GM21515 (cell line): ENCODE measurements around the gene TEPSIN.
"Not testable (repeated sequence)": the region's sequence is repeated elsewhere in the genome, so short reads cannot be mapped to it uniquely, and the experiment has no call there.

Source experiments
- ATAC-seq: cut with Tn5 transposase; IDR thresholded peaks from one replicate; pipeline ENCODE4 v1.9.1; 2021; ENCODE audit not compliant: unreplicated experiment

Gene TEPSIN

DNA sequence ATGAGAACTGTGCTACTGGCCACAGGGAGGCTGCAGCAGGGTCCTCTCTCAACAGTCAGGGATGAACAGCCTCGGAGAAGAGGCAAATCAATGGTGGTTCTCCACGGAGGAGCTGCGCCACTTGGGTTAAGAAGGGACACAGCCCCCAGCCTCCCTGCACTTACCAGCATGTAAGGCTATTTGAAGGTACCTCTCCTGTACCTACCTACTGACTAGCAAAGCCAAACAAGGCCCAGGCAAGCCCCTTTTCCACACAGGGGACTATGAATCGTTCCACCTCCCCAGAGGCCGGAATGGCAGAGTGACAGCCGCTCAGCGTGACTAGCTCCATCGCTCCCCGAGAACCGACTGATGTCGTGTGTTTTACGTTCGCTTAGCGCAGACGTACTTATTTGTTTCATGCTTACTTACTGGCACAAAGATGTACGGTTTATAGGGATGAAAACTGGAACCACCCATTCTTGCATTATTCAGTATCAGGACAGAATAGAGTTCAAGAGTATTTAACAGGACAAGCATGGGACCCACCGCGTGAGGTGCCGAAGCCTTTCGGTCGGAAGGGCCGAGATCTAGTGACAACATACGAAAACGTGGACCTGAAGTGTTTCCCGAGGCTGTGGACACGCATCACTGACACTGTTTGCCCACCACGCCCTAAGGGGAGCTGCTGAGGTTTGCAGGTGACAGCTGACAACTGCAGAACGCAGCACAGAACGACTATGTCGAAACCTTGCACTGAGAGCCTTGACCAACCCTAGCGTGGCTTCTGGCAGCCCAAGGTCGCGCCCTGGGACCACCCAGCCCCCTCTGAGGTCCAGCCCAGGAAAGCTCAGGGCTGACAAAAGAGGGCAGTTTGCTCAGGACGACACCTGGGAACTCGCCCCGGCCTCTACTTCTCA, 1.0 kb downstream of the TEPSIN start:
- ATAC-seq, result no peak

DNA sequence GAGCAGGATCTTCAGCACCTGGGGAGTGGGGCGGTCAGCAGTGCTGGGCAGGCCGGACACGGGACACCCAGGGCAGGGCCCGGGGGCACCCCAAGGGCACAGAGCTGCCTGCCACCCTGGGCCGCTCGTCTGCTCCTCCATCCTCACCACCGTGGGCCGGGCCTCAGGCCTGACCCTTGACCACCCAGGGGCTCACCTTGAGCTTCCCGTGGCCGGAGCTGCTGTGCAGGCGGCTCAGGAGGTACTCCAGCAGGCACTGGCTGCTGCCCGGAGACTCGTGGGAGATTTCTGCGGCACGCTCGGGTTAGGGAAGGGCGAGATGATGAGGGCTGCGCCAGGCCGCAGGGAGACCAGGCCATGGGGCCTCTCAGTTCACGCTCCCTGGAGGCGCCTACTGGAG, 2.1 kb downstream of the TEPSIN start:
- ATAC-seq, result no peak

DNA sequence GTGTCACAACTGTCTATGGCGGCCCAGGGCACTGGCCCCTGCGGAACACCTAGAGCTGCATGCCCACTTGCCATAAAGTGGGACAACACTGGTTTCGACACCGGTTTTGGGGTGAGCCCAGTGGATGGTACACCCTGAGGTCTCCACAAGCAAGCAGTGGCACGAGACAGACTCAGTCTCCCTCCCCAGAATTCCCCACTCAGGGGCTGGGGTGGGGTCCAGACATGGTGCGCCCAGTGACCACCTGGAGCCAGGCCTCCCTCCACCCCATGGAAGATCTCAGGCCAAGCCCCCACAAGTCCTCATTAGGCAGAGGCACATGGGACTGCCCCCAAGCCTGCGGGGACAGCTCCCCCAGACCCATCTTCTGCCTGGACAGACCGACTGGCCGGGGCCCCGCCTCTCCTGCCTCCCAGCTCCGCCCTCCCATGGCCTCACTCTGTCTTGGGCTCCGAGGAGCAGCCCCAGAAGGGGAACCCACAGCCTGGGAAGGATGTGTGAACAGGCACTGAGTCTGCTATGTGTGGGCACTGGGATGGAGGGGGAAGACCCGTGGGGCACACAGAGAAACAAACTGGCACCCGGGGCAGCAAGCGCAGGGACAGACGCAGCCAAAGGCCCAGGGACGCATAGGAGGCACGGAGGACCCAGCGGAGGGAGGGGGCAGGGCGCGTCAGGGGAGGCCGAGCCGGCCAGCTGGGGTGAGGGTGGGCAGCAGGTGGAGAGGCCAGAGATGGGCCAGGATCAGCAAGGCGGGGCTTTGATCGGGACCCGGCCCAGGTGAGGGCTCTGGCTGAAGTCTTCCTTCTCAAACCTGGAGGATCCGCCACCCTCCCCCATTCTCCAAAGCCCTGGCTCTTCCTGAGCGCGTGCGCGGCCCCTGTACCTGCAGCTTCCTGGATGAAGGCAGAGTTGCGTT, 2.8 kb downstream of the TEPSIN start:
- ATAC-seq, result no peak

DNA sequence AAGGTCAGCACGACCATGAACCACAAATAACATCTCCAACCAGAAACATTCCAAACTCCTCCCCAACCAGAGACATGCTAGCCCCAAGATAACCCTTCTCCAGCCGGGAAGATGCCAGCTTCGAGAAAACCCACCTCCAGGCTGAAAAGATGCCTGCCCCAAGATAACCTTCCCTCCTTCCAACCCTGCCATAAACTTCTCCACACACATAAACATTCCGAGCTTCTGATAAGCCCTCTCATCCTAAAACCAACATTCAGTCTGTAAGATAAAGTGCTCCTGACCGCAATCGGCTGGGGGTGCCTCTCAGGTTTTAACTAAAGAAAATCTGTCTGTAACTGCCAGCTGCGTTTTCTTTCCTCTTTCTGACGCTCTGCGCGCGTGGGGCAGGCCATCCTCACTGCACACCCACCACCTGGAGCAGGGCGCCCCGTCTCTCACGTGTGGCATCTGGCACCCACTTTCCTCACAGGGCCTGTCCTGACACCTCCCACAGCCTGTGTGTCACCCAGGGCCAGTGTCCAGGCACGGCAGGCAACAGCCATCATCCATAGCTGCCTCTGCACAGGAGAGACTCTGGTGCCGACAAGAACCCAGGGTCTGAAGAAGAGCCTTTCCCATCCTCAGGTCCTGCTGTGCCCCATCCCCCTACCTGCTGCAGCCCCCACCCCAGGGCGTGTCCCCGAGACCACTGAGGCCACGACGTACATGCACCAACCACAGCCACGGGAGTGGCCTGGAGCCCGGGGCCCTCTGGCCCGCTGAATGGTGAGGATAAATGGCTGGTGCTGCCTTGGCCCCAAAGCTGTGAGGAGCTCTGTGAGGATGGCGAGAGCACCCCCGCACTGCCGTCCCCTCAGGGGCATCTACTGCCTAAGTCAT, 3.7 kb downstream of the TEPSIN start:
- no peak for ATAC-seq

DNA sequence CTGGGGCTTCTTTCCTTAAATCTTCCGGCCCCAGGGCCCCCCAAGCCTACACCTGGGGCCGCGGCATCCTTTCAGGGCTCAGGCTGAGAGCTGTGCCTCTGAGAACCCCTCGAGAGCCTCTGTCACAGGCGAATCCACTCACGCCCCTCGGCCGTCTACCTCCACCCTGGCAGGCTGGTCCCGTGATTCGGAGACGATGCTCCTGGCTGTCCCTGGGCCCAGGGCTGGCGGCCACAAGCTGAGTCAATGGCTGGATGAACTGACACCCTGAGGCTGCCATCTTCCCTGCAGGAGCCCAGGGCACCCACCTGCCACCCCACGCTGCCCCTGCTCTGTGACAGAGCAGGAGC, 4.4 kb downstream of the TEPSIN start:
- no peak for ATAC-seq

DNA sequence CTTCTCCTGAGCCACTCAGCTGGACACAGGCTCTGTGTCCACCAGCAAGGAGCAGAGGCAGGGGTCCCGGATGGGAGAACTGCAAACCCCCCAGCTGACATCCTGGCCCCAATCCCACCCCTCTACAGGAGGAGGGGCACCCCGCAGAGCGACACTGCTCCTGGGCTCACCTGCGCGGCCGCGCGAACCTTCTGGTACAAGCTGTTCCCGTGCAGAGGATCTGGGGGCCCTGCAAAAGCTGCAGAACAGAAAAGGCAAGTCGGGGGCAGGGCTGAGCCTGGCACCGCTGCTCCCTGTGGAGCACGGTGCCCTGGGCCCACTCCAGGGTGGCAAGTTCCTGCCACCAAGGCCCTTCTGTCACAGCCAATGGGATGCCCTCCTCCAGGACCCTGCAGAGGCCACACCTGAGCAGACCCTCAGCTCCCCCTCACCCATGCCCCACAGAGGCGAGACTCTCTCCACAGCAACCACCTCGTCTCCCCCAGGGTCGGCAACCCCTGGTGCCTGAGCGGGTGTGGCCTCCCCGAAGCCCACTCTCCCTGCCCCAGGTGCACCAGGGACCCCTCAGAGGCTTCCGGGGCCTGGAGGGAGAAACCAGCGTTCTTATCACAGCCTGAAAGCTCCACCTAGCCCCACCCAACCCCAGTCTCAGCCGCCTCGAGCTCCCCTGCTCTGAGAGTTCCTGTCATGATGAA, 4.9 kb downstream of the TEPSIN start:
- ATAC-seq, result no peak

DNA sequence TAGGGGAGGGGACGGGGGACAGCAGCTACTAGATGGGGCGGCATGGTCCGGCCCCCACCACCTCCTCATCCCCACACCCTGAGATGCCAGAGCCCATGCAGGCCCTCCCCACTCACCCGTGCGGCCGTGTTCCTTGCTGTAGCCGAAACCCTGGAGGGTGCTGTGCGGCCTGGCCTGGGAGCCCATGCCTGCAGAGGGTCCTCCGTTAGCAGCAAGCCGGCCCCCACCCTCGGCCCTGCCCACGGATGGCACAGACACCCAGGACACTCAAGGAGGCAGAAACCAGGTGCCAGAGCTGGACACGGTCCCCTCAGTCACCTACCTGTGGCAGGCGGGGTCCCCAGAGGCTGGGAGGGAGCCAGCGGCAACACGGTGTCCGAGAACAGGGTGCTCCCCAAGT, 5.5 kb downstream of the TEPSIN start:
- ATAC-seq, result no peak

DNA sequence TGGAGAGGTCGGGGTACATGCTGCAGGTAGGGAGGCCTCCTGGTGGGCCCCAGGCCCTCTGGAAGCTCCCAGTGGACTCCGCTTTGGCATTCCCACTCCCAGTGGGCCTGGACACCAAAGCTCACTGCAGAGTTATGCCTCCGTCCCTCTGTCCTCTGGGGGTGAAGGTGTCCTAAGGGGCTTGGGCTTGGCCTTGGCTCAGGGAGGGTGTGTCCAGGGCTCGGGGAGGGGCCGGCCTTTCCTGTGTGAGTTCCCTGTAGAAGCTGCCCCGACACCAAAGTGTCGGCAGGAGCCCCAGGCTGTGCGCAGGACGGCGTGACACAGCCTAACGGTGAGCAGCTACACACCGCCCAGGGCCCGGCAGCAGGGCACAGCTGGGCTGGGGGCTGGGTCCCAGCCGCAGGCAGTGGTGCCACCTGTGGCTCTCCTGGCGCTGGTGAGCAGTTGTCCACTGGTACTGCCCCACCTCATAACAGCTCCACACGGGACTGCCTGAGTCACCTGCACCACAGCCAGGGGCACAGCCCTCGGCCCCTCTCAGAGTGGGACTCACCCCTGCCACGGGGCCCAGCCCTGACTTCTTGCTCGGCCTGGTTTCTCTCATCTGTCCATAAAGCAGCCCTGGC, 6.1 kb downstream of the TEPSIN start:
- ATAC-seq, result no peak

DNA sequence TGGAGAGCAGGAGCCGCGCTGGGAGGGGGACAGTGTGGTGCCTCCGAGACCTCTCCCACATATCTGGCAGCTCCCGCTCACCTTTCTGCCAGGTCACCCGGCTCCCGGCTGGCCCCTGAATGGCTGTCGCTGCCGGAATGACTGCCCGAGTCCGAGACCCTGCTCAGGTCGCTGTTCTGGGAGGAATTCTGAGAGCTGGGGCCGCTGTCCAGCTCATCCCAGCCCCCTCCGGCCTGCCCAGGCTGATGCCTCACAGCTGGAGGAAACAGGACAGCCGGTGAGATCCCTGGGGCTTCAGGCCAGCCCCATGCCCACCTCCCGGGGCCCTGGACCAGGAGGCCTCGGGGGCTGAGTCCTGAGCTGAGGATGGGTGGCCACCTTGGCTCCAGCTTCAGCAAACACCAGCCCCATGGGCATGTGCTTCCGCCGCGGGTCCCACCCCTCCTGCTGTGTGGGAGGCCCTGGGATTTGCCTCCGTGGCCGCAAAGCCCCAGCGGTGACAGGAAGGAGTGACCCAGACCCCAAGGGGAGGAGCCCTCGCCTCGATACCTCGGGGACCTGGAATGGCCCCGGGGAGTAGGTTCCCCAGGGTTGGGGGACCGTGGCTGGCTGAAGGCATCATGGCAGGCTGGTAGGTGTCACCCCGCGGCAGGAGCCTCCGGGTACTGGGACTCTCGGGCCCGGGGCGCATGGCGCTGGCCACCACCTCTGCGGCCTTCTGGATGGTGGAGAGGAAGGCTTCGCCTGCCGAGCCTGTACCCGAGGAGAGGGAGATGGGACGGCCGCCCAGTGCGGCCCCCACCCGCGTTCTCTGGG, 6.9 kb downstream of the TEPSIN start:
- no peak for ATAC-seq

DNA sequence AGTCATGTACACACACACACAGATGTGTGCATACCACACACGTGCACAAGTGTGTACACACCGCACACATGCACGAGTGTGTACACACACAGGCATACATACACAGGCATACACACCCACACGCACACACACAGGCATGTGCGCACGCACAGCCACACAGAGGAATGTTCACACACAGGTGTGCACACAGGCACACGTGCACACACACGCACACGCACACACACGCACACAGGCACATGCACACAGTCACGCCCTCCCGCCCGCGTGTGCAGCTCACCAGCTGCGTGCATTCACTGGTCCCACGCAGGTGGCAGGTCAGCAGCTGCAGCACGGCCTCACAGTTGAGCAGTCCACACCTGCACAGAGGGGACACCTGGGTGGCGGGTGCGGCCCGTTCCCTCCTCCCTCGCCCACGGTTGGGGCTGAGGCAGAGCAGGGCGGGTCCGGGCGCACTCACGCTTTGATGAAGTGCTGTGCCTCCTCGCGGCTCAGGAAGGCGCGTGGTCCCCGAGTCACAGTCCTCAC, 7.7 kb downstream of the TEPSIN start:
- no peak for ATAC-seq

DNA sequence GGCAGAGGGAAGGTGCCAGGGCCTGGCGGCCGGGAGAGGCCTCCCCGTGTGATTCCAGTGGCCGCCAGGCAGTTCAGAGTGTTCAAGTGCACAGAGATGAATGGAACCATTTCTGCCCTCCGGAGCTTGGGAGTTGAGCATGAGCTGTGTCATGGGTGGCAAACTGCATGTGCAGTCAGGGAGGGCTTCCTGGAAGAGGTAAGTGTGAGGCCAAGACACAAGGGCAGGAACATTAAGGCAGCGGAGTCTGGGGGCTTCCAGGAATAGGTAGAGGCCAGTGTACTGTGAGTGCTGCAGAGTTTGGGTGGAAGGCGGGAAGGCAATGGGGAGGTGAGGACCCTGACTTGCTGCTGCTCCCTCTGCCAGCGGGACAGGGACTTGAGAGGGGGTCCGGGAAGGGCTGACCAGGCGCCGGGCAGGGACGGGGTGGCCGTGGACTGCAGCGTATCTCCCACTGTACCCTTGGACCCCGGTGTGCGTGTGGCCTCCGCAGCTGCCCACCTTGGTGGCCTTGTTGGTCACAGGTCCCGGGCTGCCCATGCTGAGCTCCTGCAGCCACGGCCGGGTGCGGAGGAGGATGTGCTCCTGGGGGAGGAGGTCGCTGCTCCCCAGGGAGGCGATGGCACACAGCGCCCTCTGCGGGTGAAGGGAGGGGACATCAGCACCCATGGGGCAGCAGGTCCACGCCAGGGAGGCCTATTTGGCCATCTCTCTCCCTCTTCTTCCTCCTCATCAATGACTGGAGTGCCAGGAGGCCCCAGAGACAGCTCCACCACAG, 8.6 kb downstream of the TEPSIN start:
- no peak for ATAC-seq

DNA sequence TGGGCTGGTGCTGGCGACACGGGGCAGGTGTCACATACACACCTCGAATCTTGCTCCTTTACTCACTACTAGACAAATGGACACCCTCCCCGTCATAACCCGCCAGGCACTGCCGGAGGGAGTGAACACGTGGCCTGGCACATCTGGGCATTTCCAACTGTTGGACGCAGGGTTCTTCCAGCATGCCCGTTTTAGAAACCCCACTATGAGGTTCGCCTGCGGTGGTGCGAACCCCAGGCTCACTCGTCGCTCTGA, 9.3 kb downstream of the TEPSIN start:
- ATAC-seq, result no peak

DNA sequence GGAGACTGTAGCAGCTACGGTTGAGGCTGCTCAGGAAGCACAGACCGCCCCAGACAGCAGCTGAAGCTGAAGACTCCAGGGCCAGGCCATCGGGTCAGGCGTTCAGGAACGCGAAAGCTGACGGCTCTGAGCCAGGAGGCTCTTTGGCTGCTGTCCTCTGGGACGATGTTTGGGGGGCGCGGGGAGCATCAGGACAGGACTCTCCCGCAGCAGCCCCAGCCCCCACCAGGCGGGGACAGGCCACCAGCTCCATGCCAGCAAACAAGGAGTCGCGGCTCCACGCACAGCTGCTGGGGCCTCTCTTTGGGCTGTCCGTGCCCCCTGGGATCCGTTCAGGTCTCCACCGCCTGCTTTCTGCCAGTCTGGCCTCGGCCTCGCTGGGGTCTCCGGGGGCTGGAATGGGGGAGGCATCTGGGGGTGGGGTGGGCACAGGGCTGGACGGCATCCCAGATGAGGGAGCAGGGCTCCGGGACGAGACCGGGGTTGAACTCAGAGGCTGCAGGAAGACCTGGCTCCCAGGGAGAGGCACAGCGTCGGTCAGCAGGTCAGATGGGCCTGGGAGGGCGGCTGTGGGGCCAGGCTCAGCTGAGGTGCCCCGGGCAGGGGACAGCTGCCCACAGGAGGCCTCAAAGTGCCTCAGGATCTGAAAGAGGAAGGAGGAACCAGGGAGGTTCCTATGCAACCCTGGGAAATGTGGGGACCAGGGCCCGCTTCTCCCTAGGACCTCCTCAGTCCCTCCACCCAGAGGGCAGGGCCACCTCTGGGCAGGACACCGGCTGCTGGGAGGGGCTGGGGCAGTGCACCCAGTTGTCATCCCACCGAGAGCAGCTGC, 9.8 kb downstream of the TEPSIN start:
- ATAC-seq, result no peak

DNA sequence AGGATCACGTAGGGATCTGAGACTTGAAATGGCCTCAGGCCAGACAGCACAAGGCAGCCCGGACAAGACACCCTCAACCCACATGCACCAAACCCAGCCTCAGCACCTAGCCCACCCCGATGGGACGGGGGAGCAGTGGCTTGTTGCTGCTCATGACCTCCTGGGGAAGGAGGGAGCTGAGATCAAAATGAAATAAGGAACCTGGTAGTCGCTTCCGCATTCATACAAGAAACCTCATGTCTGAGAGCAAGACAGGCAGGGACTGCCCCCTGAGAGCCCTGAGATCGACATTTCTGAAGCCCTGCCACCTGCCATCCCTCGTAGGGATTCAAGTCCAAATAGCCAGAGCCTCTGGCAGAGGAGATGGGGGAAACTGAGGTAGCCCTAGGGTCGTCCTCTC, 10.4 kb downstream of the TEPSIN start:
- no peak for ATAC-seq

DNA sequence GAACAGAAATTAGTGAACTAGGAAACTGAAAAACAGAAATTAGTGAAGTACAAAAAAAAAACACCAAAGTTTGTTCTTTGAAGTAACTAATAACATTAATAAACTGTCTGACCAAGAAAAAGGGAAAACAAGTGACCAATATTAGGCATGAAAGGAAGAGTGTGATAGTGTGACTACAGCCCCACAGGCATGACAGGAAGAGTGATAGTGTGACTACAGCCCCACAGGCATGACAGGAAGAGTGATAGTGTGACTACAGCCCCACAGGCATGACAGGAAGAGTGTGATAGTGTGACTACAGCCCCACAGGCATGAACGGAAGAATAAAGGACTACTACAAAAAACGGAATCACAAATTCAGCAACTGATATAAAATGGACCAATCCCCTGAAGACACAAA, 11.2 kb downstream of the TEPSIN start:
- not testable (repeated sequence) for ATAC-seq

DNA sequence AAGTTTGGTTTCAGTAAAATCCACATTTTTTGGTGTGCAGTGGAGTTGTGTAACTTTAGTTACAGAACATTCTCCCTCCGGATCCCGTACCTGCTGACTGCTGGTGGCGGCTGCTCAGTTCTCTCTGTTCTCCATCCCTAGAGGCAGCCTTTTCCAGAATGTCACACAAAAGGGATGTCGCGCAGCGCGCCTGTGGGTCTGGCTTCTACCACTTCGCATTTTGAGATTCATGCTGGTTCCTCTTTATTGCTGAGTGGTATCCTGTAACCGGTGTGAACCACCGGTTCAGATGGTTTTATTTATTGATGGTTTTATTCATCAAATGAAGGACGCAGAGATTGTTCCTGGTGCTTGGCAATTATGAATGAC, 15.1 kb downstream of the TEPSIN start:
- no peak for ATAC-seq

DNA sequence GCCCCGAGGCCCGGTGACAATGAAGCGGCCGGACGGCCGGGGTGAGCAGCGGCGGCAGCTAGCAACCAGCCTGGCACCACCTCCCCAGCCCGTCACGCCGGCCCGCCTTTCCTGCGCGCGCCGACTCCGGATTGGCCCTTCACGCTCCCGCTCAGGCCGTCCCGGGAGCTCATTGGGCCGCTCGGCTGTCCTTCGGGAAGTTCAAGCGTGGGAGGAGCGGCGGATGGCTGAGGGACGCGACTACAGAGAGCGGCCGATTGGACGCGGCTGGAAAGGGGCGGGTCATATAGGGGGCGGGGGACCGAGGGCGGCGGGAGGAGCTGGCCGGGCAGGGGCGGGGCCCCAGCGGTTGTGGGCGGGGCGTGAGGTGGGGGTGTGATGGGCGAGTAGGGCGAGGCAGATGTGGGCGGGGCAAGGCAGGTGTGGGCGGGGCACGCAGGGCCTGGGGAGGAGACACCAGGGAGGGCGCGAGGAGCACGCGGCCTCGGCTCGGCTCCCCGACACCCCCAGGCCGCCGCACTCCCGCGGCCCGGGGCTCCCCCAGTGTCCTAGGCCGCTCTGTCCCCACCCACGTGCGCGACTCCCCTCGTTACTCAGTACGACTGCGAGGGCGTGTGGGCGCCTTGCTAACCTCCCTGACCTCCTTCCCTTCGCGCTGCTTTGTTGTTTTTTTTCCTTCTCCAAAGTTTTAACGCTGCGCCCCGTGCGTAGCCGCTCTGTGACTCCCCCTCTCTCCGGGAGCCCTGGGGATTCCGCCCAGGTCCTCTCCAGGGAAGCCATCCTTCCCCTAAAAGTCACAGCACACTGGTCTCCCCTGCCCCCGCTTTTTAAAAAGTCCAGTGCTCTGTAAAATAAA, 15.7 kb downstream of the TEPSIN start, which contains the start of gene CEP131:
Gene CEP131, minus strand, starts transcription at position 60 of the 856 bp plus-strand sequence. CDS start 2,909 bp downstream, outside the sequence.
- peak; percentile 93 for ATAC-seq
